H9 (cell line): ENCODE measurements around the gene MACROH2A1. TPM values are rescaled to one million over a fixed set of nuclear protein-coding genes. Genes with fewer than 3 reads are reported as not detected.

Experiments used
- DNase-seq: peaks from one replicate; pipeline ENCODE4 v3.0.0-alpha.2; 2017
- H2AFZ ChIP-seq: one replicate; pipeline ENCODE4 v1.6.1; 2013; ENCODE audit warnings: mild to moderate bottlenecking, low read length, control low read depth, moderate library complexity
- H2AK5ac ChIP-seq: 2 replicates; pipeline ENCODE4 v1.6.1; 2013; ENCODE audit warnings: low read length, control low read depth, mixed read lengths; ENCODE audit not compliant: insufficient read length
- H2BK120ac ChIP-seq: one replicate; pipeline ENCODE4 v1.6.1; 2013; ENCODE audit warnings: low read depth, mild to moderate bottlenecking, low read length, control low read depth, inconsistent platforms; ENCODE audit not compliant: poor library complexity, severe bottlenecking
- H2BK12ac ChIP-seq: 2 replicates; pipeline ENCODE4 v1.6.1; 2013; ENCODE audit warnings: low read length, control low read depth, mixed read lengths, low read depth; ENCODE audit not compliant: insufficient read length
- H2BK15ac ChIP-seq: 2 replicates; pipeline ENCODE4 v1.6.1; 2013; ENCODE audit warnings: low read depth, low read length, control low read depth
- H2BK20ac ChIP-seq: one replicate; pipeline ENCODE4 v1.6.1; 2013; ENCODE audit warnings: low read depth, mild to moderate bottlenecking, low read length, control low read depth, inconsistent platforms; ENCODE audit not compliant: poor library complexity, severe bottlenecking
- H2BK5ac ChIP-seq: 2 replicates; pipeline ENCODE4 v1.6.1; 2013; ENCODE audit warnings: low read length, control low read depth, mixed read lengths; ENCODE audit not compliant: insufficient read length
- H3K14ac ChIP-seq: 2 replicates; pipeline ENCODE4 v1.6.1; 2013; ENCODE audit warnings: low read length, control low read depth; ENCODE audit not compliant: insufficient read depth
- H3K18ac ChIP-seq: 2 replicates; pipeline ENCODE4 v1.6.1; 2013; ENCODE audit warnings: low read depth, mild to moderate bottlenecking, mixed read lengths, low read length, control low read depth; ENCODE audit not compliant: insufficient read length
- H3K23ac ChIP-seq: 2 replicates; pipeline ENCODE4 v1.6.1; 2013; ENCODE audit warnings: low read length, control low read depth, mixed read lengths, low read depth; ENCODE audit not compliant: insufficient read length
- H3K23me2 ChIP-seq: 2 replicates; pipeline ENCODE4 v1.6.1; 2013; ENCODE audit warnings: low read depth, mild to moderate bottlenecking, mixed read lengths, low read length, control low read depth; ENCODE audit not compliant: insufficient read length, poor library complexity, severe bottlenecking
- H3K27ac ChIP-seq: 2 replicates; pipeline ENCODE4 v1.5.1; 2013; ENCODE audit warnings: low read length, control low read depth, mixed read lengths, low read depth; ENCODE audit not compliant: insufficient read length
- H3K27me3 ChIP-seq: 2 replicates; pipeline ENCODE4 v1.6.1; 2013; ENCODE audit warnings: low read length, control low read depth, inconsistent platforms; ENCODE audit not compliant: insufficient read depth
- H3K4ac ChIP-seq: 2 replicates; pipeline ENCODE4 v1.6.1; 2013; ENCODE audit warnings: low read depth, mild to moderate bottlenecking, control low read depth, inconsistent platforms, low read length, moderate library complexity
- H3K4me1 ChIP-seq: 2 replicates; pipeline ENCODE4 v1.6.1; 2013; ENCODE audit warnings: low read length, control low read depth, inconsistent platforms; ENCODE audit not compliant: insufficient read depth
- H3K4me2 ChIP-seq: 2 replicates; pipeline ENCODE4 v1.6.1; 2013; ENCODE audit warnings: low read length, control low read depth, mixed read lengths; ENCODE audit not compliant: insufficient read length, insufficient read depth
- H3K56ac ChIP-seq: 2 replicates; pipeline ENCODE4 v1.6.1; 2013; ENCODE audit warnings: low read depth, mild to moderate bottlenecking, mixed read lengths, low read length, control low read depth; ENCODE audit not compliant: insufficient read length
- H3K79me1 ChIP-seq: 2 replicates; pipeline ENCODE4 v1.6.1; 2013; ENCODE audit warnings: low read depth, mild to moderate bottlenecking, moderate library complexity, low read length, control low read depth, inconsistent platforms; ENCODE audit not compliant: insufficient read depth, poor library complexity, severe bottlenecking
- H3K79me2 ChIP-seq: 2 replicates; pipeline ENCODE4 v1.6.1; 2013; ENCODE audit warnings: low read length, control low read depth, inconsistent platforms; ENCODE audit not compliant: insufficient read depth
- H3K9ac ChIP-seq: 2 replicates; pipeline ENCODE4 v1.6.1; 2013; ENCODE audit warnings: low read length, control low read depth, mixed read lengths; ENCODE audit not compliant: insufficient read length; ENCODE audit errors: extremely low read depth
- H3K9me3 ChIP-seq: one replicate; pipeline ENCODE4 v1.6.1; 2013; ENCODE audit warnings: low read depth, low read length, inconsistent platforms; ENCODE audit not compliant: control insufficient read depth
- H3T11ph ChIP-seq: one replicate; pipeline ENCODE4 v1.6.1; 2013; ENCODE audit warnings: mild to moderate bottlenecking, low read length, control low read depth, inconsistent platforms
- H4K20me1 ChIP-seq: one replicate; pipeline ENCODE4 v1.6.1; 2013; ENCODE audit not compliant: control insufficient read depth, insufficient read length, insufficient read depth
- H4K5ac ChIP-seq: 2 replicates; pipeline ENCODE4 v1.6.1; 2013; ENCODE audit warnings: low read depth, mild to moderate bottlenecking, mixed read lengths, low read length, control low read depth; ENCODE audit not compliant: insufficient read length
- H4K8ac ChIP-seq: replicated peaks from 2 replicates; pipeline ENCODE4 v1.6.1; 2013; ENCODE audit warnings: low read length, control low read depth, mixed read lengths, low read depth; ENCODE audit not compliant: insufficient read length
- H4K91ac ChIP-seq: 2 replicates; pipeline ENCODE4 v1.6.1; 2013; ENCODE audit warnings: low read depth, mild to moderate bottlenecking, moderate library complexity, mixed read lengths, low read length, control low read depth; ENCODE audit not compliant: insufficient read length
- H3K27ac Mint-ChIP-seq, 3 experiments: 2 replicates in 2 of 3; 3 replicates in 1 of 3; pipeline ENCODE4 v1.8.0; 2020 to 2021; ENCODE audit warnings: mixed read lengths in 3 of 3, mild to moderate bottlenecking in 1 of 3, moderate library complexity in 1 of 3
- H3K27me3 Mint-ChIP-seq: 2 replicates; pipeline ENCODE4 v1.8.0; 2021; ENCODE audit warnings: low read depth, mild to moderate bottlenecking, moderate library complexity, mixed read lengths
- H3K36me3 Mint-ChIP-seq, 3 experiments: 2 replicates in 2 of 3; 3 replicates in 1 of 3; pipeline ENCODE4 v1.8.0; 2020 to 2021; ENCODE audit warnings: low read depth in 3 of 3, mixed read lengths in 3 of 3; ENCODE audit not compliant: insufficient read depth in 1 of 3
- H3K4me1 Mint-ChIP-seq, 2 experiments: 2 replicates each; pipeline ENCODE4 v1.8.0; 2020; ENCODE audit warnings: mixed read lengths in 2 of 2
- H3K4me3 Mint-ChIP-seq, 2 experiments: 2 replicates in 1 of 2; 3 replicates in 1 of 2; pipeline ENCODE4 v1.8.0; 2020 to 2021; ENCODE audit warnings: mild to moderate bottlenecking in 2 of 2, mixed read lengths in 2 of 2, moderate library complexity in 1 of 2
- H3K9me3 Mint-ChIP-seq, 2 experiments: 2 replicates in 1 of 2; 3 replicates in 1 of 2; pipeline ENCODE4 v1.8.0; 2020; ENCODE audit warnings: mild to moderate bottlenecking in 2 of 2, mixed read lengths in 2 of 2, moderate library complexity in 1 of 2
- CTCF ChIP-seq: fragments of 200-600 bp; sonication (generic); conservative IDR thresholded peaks from 3 replicates; pipeline ENCODE4 v1.8.0; 2021; ENCODE audit warnings: antibody characterized with exemption, mild to moderate bottlenecking
- WGBS: extraction: QIAGEN DNeasy Blood & Tissue Kit; methylation state at CpG from one replicate; pipeline ENCODE4 v1.1.7; 2013; ENCODE audit warnings: missing lambda C conversion rate, low lambda C conversion rate, mixed read lengths; ENCODE audit not compliant: insufficient read length; ENCODE audit errors: extremely low coverage; 5-methylcytosine and 5-hydroxymethylcytosine counted together
- total RNA-seq: library from RNA; stranded (reverse); gene quantifications from 2 replicates; pipeline ENCODE4 v1.2.1, GENCODE V29; 2021

The MACROH2A1 gene
- total RNA-seq, 1 experiment from 2014 or later: 111 TPM

- H3K4me3 Mint-ChIP-seq: no peak overlapping the region
- Histone ChIP-seq H2AFZ (no peak overlapping the region), H2BK15ac (no peak overlapping the region), H3K9me3 (peaks cover 5% of the 10 kb centered on the region), H3K14ac (no peak overlapping the region), H3K18ac (no peak overlapping the region), H4K8ac (no peak overlapping the region), H3K79me2 (no peaks in the 10 kb centered on the region), H2BK20ac (no peak overlapping the region), H4K91ac (no peak overlapping the region), H3K4me2 (no peak overlapping the region), H2BK120ac (no peak overlapping the region), H3K4me1 (no peaks in the 10 kb centered on the region), H4K20me1 (no peaks in the 10 kb centered on the region), H3K9ac (no peak overlapping the region), H2BK5ac (no peak overlapping the region), H3K79me1 (no peaks in the 10 kb centered on the region), H3K27ac (no peak overlapping the region), H3K23ac (no peak overlapping the region), H2AK5ac (no peak overlapping the region), H3T11ph (no peak overlapping the region), H3K4ac (no peak overlapping the region), H3K27me3 (no peaks in the 10 kb centered on the region), H3K23me2 (no peaks in the 10 kb centered on the region), H4K5ac (no peak overlapping the region), H2BK12ac (no peak overlapping the region), H3K56ac (no peak overlapping the region)
- peaks cover 29% of the 10 kb centered on the region for H3K27me3 Mint-ChIP-seq
- H3K9me3 Mint-ChIP-seq: peaks cover 10 to 14% of the 10 kb centered on the region in 2 experiments
- TF ChIP-seq CTCF: no peak
- no peak overlapping the region for H3K27ac Mint-ChIP-seq
- peaks cover 2 to 11% (median 5%) of the 10 kb centered on the region in 3 experiments; a peak in 4 of 7 replicates for H3K36me3 Mint-ChIP-seq
- peaks cover 0 to 8% of the 10 kb centered on the region in 2 experiments; a peak in 2 of 4 replicates for H3K4me1 Mint-ChIP-seq
- DNase-seq: no peak
- WGBS: no CpG with 5 or more reads among the region's 12 CpGs
Measured at GRCh38 chr5:135429301-135430134, 30.5 kb upstream of the MACROH2A1 start.
